SJSA1 (cell line): ENCODE measurements around the gene ZNF641. TPM values are rescaled to one million over a fixed set of nuclear protein-coding genes. Genes with fewer than 3 reads are reported as not detected.
A peak's percentile ranks its signal among the peaks of the same experiment; 100 is the strongest.

Experiments used
- DNase-seq, 2 experiments: peaks; one replicate each; pipeline ENCODE4 v3.0.0-alpha.2; 2015 to 2020; ENCODE audit warnings: low spot score in 2 of 2, low read depth in 1 of 2
- H3K27ac ChIP-seq: fragments of 250-450 bp; sonication (Bioruptor Pico); 2 replicates; pipeline ENCODE4 v1.5.1; 2020; ENCODE audit warnings: mild to moderate bottlenecking, moderate library complexity
- H3K27me3 ChIP-seq: fragments of 250-450 bp; sonication (Bioruptor Pico); replicated peaks from 2 replicates; pipeline ENCODE4 v1.5.1; 2020; ENCODE audit warnings: mild to moderate bottlenecking, moderate library complexity
- H3K36me3 ChIP-seq: fragments of 250-450 bp; sonication (Bioruptor Pico); 2 replicates; pipeline ENCODE4 v1.5.1; 2020; ENCODE audit warnings: mild to moderate bottlenecking
- H3K4me1 ChIP-seq: fragments of 250-450 bp; sonication (Bioruptor Pico); replicated peaks from 2 replicates; pipeline ENCODE4 v1.6.1; 2021; ENCODE audit warnings: mild to moderate bottlenecking
- H3K4me3 ChIP-seq: fragments of 250-450 bp; sonication (Bioruptor Pico); 2 replicates; pipeline ENCODE4 v1.5.1; 2020; ENCODE audit warnings: mild to moderate bottlenecking
- H3K9me3 ChIP-seq: fragments of 250-450 bp; sonication (Bioruptor Pico); replicated peaks from 2 replicates; pipeline ENCODE4 v1.5.1; 2020; ENCODE audit warnings: mild to moderate bottlenecking
- total RNA-seq: library from RNA; depleted of rRNA; stranded (reverse); fragments of >200 nt; shearing (Covaris generic); gene quantifications from 2 replicates; pipeline ENCODE4 v1.2.3, GENCODE V29; 2014; rRNA removed

Gene ZNF641
- total RNA-seq, result 9.9 and 12.8 TPM in 2 replicates

DNA sequence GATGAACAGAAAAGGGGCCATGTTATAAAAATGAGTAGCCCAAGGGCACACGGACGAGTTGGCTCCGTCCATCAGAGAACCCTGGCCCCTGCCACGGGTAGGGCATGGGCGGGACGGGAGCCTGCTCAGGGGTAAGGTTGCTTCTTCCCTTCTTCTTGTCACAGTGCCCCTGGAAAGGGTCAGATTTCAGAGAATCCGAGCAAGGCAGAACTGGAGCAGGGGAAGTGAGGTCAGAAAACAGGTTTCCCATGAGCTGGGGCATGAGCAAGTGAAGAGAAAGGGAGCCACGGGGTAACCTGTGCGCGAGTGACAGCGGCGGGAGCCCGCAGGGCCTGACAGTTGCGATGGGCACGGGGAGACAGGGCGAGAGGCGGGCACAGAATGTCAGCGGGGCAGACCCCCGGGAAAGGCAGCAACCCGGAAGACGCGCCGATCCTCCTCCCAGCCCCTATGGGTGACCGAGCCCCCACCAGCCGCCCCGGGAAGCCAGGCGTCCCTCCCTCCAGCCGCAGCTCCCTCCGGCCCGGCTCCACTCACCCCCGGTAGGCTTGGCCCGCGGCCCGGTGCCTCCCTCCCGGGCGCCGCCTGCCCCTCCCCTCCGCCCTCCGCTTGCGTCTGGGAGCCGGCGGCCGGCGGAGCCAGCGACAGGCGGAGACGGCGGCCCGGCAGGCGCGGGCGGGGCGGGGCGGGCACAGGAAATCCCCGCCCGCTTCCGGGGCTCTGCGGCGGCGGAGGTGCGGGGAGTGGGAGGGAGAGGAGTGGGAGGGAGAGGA, at the start of gene ZNF641:
TSS of gene ZNF641 (minus strand) at position 671 of the 773 bp plus-strand sequence. CDS start 2,829 bp downstream, outside the sequence.
- DNase-seq, result peak; percentile 55 to 72
- Histone ChIP-seq H3K9me3 (0 out of 2 replicates have a peak, but pooled peaks cover 3% of the 10 kb centered on the region), H3K27ac (peak within 1 kb of the TSS; percentile 69), H3K4me3 (peak within 1 kb of the TSS; percentile 95), H3K36me3 (peaks cover 27% of the 10 kb centered on the region), H3K27me3 (0 out of 2 replicates have a peak, but pooled peaks cover 2% of the 10 kb centered on the region), H3K4me1 (peaks cover 11% of the 10 kb centered on the region)

GRCh38 chr12:48390026-48390425, 39.3 kb upstream of the ZNF641 start:
- no peaks in the 10 kb centered on the region for H3K4me1 ChIP-seq
- no peaks in the 10 kb centered on the region for H3K27me3 ChIP-seq
- H3K36me3 ChIP-seq, result no peaks in the 10 kb centered on the region
- H3K9me3 ChIP-seq, result no peaks in the 10 kb centered on the region
- H3K4me3 ChIP-seq, result no peak overlapping the region
- no peak overlapping the region for H3K27ac ChIP-seq
- no peak for DNase-seq

- Histone ChIP-seq H3K27me3 (no peaks in the 10 kb centered on the region), H3K36me3 (no peaks in the 10 kb centered on the region), H3K9me3 (no peaks in the 10 kb centered on the region), H3K4me1 (no peaks in the 10 kb centered on the region), H3K27ac (no peak overlapping the region), H3K4me3 (no peak overlapping the region)
- DNase-seq, result no peak
These were observed 38.7 kb upstream of the ZNF641 start for GRCh38 chr12:48389409-48389808.

GRCh38 chr12:48388938-48389337, 38.2 kb upstream of the ZNF641 start:
- H3K9me3 ChIP-seq, result no peaks in the 10 kb centered on the region
- H3K4me3 ChIP-seq, result no peak overlapping the region
- no peak overlapping the region for H3K27ac ChIP-seq
- no peaks in the 10 kb centered on the region for H3K4me1 ChIP-seq
- no peak for DNase-seq
- H3K27me3 ChIP-seq, result no peaks in the 10 kb centered on the region
- no peaks in the 10 kb centered on the region for H3K36me3 ChIP-seq

DNA sequence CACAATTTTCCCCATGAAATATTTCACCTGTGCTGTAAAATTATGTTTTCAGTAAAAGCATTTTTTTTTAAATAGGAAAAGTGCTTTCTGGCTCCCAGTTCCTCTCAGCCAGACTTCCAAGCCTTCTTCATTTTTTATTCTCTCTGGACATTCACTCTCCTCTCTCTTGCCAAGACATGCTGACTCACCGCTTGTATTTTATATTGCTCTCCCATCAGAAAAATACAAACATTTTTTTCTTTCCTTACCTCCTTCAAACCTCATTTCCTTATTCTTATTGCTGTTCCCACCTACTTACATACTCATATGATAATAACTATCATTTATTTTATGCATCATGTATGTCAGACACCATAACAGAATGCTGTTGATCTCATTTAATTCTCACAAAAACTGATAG, 37.7 kb upstream of the ZNF641 start:
- H3K27me3 ChIP-seq, result 0 out of 2 replicates have a peak, but pooled peaks cover 3% of the 10 kb centered on the region
- H3K9me3 ChIP-seq, result no peaks in the 10 kb centered on the region
- H3K27ac ChIP-seq, result no peak overlapping the region
- no peaks in the 10 kb centered on the region for H3K36me3 ChIP-seq
- no peak for DNase-seq
- H3K4me1 ChIP-seq, result no peaks in the 10 kb centered on the region
- H3K4me3 ChIP-seq, result no peak overlapping the region

DNA sequence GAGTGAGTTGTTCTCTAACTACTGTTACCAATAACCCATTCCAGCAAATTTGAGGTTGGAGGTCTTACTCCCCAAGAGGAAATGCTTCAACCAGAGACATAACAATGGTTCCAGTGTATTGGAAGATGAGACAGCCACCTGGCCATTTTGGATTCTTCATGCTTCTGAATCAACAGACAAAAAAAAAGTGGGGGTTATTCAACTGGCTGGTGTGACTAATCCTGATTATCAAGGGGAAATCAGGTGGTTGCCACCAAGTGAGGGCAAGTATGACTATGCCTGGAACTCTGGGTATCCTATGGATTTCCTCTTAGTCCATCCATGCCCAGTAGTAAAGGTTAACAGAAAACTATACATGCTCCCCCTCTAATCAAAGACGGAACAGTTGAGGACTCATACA, 29.9 kb upstream of the ZNF641 start:
- DNase-seq, result no peak
- Histone ChIP-seq H3K36me3 (no peaks in the 10 kb centered on the region), H3K9me3 (no peaks in the 10 kb centered on the region), H3K27me3 (0 out of 2 replicates have a peak, but pooled peaks cover 3% of the 10 kb centered on the region), H3K27ac (no peak overlapping the region), H3K4me3 (no peak overlapping the region), H3K4me1 (no peaks in the 10 kb centered on the region)

GRCh38 chr12:48379794-48380193, 29.1 kb upstream of the ZNF641 start:
- 0 out of 2 replicates have a peak, but pooled peaks cover 3% of the 10 kb centered on the region for H3K27me3 ChIP-seq
- no peaks in the 10 kb centered on the region for H3K9me3 ChIP-seq
- no peaks in the 10 kb centered on the region for H3K36me3 ChIP-seq
- H3K27ac ChIP-seq, result no peak overlapping the region
- no peaks in the 10 kb centered on the region for H3K4me1 ChIP-seq
- no peak overlapping the region for H3K4me3 ChIP-seq
- DNase-seq, result no peak

DNA sequence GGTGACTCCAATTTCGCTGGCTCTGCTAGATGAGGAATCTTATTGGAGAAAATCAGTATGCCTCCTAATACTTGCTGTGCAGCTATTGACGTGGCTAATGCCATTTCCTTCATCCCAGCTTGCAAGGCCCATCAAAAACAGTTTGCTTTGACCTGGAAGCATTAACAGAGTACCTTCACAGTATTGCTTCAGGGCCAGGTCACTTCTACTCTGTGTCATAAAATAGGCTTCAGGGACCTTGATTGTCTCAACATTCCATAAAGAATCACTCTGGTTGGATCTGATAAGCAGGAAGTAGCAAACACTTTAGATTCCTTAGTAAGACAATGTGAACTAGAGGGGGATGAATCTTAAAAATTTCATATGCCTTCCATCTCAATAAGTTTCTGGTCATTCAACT, 26.9 kb upstream of the ZNF641 start:
- Histone ChIP-seq H3K27ac (no peak overlapping the region), H3K4me3 (no peak overlapping the region), H3K27me3 (no peaks in the 10 kb centered on the region), H3K9me3 (no peaks in the 10 kb centered on the region), H3K36me3 (no peaks in the 10 kb centered on the region), H3K4me1 (no peaks in the 10 kb centered on the region)
- DNase-seq, result no peak

DNA sequence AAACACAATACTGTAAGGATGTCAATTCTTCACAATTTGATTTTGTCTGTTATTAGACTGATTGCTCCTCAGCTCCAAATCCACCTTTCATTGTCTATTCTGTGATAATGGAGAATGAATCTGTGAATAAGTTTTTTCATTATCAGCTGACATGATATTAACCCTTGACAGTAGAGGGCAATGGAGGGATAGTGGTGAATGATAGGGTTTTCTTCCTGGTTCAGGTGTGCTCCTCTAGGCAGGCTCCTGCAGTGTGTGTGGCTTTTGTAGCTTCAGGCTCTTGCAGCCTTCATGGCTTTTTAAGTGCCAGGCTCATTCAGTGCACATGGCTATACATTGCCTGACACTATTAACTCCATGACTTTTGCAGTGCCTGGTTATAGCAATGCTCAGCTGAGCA, 23.4 kb upstream of the ZNF641 start:
- Histone ChIP-seq H3K27me3 (no peaks in the 10 kb centered on the region), H3K36me3 (no peaks in the 10 kb centered on the region), H3K4me3 (no peak overlapping the region), H3K4me1 (no peaks in the 10 kb centered on the region), H3K9me3 (no peaks in the 10 kb centered on the region), H3K27ac (no peak overlapping the region)
- DNase-seq, result no peak

- Histone ChIP-seq H3K36me3 (no peaks in the 10 kb centered on the region), H3K9me3 (no peaks in the 10 kb centered on the region), H3K4me1 (no peaks in the 10 kb centered on the region), H3K27me3 (0 out of 2 replicates have a peak, but pooled peaks cover 4% of the 10 kb centered on the region), H3K27ac (no peak overlapping the region), H3K4me3 (no peak overlapping the region)
- no peak for DNase-seq
These were observed 15.4 kb upstream of the ZNF641 start for GRCh38 chr12:48366131-48366530.

- no peaks in the 10 kb centered on the region for H3K27me3 ChIP-seq
- no peak for DNase-seq
- no peak overlapping the region for H3K27ac ChIP-seq
- no peaks in the 10 kb centered on the region for H3K4me1 ChIP-seq
- H3K9me3 ChIP-seq, result no peaks in the 10 kb centered on the region
- H3K4me3 ChIP-seq, result no peak overlapping the region
- no peaks in the 10 kb centered on the region for H3K36me3 ChIP-seq
These were observed 11.1 kb upstream of the ZNF641 start for GRCh38 chr12:48361664-48362339.

- Histone ChIP-seq H3K27ac (no peak overlapping the region), H3K4me1 (no peaks in the 10 kb centered on the region), H3K4me3 (no peak overlapping the region), H3K27me3 (no peaks in the 10 kb centered on the region), H3K9me3 (no peaks in the 10 kb centered on the region), H3K36me3 (no peaks in the 10 kb centered on the region)
- no peak for DNase-seq
These were observed 8.3 kb upstream of the ZNF641 start for GRCh38 chr12:48358937-48359513.

DNA sequence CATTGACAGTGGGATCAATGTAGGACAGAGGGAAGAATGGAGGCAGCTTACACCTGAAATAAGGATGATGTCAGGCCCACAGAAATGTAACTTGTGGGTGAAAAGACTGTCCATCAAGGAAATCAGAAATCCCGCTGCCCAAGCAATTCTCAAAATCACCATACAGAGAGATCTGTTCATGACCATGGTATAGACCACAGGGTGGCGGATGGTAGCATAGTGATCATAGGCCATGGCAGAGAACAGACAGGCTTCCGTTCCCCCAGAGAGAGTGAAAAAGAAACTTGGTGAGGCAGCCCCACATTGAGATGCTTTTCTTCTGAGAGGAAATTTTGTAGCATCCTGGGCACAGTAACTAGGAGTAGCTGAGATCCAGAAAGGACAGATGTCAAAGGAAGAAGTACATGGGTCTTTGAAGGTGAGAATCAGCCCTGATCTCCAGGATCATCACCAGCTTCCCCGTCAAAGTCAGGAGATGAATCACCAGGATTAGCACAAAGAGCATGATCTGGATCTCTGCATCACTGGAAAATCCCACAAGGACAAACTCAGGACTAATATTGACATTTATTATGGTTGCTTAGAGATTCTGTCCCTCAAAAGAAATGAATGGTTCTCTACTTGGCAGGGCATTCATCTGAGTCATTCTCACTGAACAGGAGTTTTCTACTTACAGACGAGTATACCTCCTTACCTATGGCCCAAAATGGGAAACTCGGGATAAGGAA, 5.5 kb upstream of the ZNF641 start:
- Histone ChIP-seq H3K27ac (no peak overlapping the region), H3K9me3 (no peaks in the 10 kb centered on the region), H3K4me1 (peaks cover 4% of the 10 kb centered on the region; the same call in 1 of the 2 replicates), H3K27me3 (0 out of 2 replicates have a peak, but pooled peaks cover 2% of the 10 kb centered on the region), H3K36me3 (no peaks in the 10 kb centered on the region), H3K4me3 (no peak overlapping the region)
- DNase-seq, result no peak
